ENCODE results near the gene ARHGAP24.

- TF ChIP-seq CTCF (conservative IDR thresholded peaks at IDR 0.05) (no peak), ZFX (IDR thresholded peaks at IDR 0.05) (no peak)
These were observed 464.6 kb downstream of the ARHGAP24 start for GRCh38 chr4:85939595-85939994.
